GM06990 (cell line): ENCODE results near the gene HYAL2.
A peak's percentile ranks its signal among the peaks of the same experiment; 100 is the strongest.

Experiments used
- DNase-seq: peaks from one replicate; pipeline ENCODE4 v3.0.0-alpha.2; 2011; ENCODE audit not compliant: insufficient read length; ENCODE audit errors: extremely low read depth
- H3K27me3 ChIP-seq: replicated peaks from 2 replicates; pipeline ENCODE4 v1.6.0; 2011; ENCODE audit warnings: low read length; ENCODE audit not compliant: control insufficient read depth, insufficient read depth
- H3K36me3 ChIP-seq: 2 replicates; pipeline ENCODE4 v1.5.1; 2011; ENCODE audit warnings: low read length; ENCODE audit not compliant: control insufficient read depth, insufficient read depth
- H3K4me3 ChIP-seq: replicated peaks from 2 replicates; pipeline ENCODE4 v1.5.1; 2011; ENCODE audit warnings: low read depth, mild to moderate bottlenecking, control low read depth, low read length
- CTCF ChIP-seq: IDR thresholded peaks from 2 replicates; pipeline ENCODE4 v1.5.1; 2011; ENCODE audit warnings: low read length, control low read depth, mild to moderate bottlenecking, inconsistent platforms; ENCODE audit not compliant: insufficient read depth, poor library complexity, severe bottlenecking

HYAL2 gene

GRCh38 chr3:50296721-50297383 lies 25.7 kb downstream of the HYAL2 start:
- Histone ChIP-seq H3K27me3 (no peaks in the 10 kb centered on the region), H3K4me3 (no peak overlapping the region), H3K36me3 (no peaks in the 10 kb centered on the region)
- no peak for TF ChIP-seq CTCF
- no peak for DNase-seq

GRCh38 chr3:50295553-50296431 lies 26.8 kb downstream of the HYAL2 start:
- Histone ChIP-seq H3K27me3 (no peaks in the 10 kb centered on the region), H3K4me3 (no peak overlapping the region), H3K36me3 (no peaks in the 10 kb centered on the region)
- no peak for DNase-seq
- TF ChIP-seq CTCF = no peak

GRCh38 chr3:50294492-50295403 lies 27.8 kb downstream of the HYAL2 start:
- Histone ChIP-seq H3K4me3 (no peak overlapping the region), H3K27me3 (no peaks in the 10 kb centered on the region), H3K36me3 (peaks cover 6% of the 10 kb centered on the region)
- no peak for TF ChIP-seq CTCF
- no peak for DNase-seq

- H3K4me3 ChIP-seq = no peak overlapping the region
- peaks cover 12% of the 10 kb centered on the region for H3K36me3 ChIP-seq
- TF ChIP-seq CTCF = no peak
- no peak for DNase-seq
- H3K27me3 ChIP-seq = no peaks in the 10 kb centered on the region
Measured at GRCh38 chr3:50294089-50294488, 28.5 kb downstream of the HYAL2 start.

GRCh38 chr3:50293079-50293801 lies 29.3 kb downstream of the HYAL2 start:
- H3K27me3 ChIP-seq = no peaks in the 10 kb centered on the region
- TF ChIP-seq CTCF = no peak
- peaks cover 20% of the 10 kb centered on the region for H3K36me3 ChIP-seq
- no peak for DNase-seq
- H3K4me3 ChIP-seq = peak overlapping the region; percentile 64
